AG04450 (cell line): ENCODE measurements around the gene WDR76. TPM values are rescaled to one million over a fixed set of nuclear protein-coding genes. Genes with fewer than 3 reads are reported as not detected.

ENCODE experiments used
- CTCF ChIA-PET: fragments of 300-600, 350-600 bp; formaldehyde crosslinking; extraction: SDS; loops from one replicate; lab custom pipeline; 2022; ENCODE audit warnings: antibody characterized with exemption, inconsistent platforms; lab: Charles Lee
- POLR2A ChIA-PET: fragments of 350-600 bp; formaldehyde crosslinking; extraction: SDS; loops from one replicate; lab custom pipeline; 2021; ENCODE audit warnings: antibody characterized with exemption, inconsistent platforms; lab: Yijun Ruan, JAX
- DNase-seq: peaks from one replicate; pipeline ENCODE4 v3.0.0-alpha.2; 2011; ENCODE audit warnings: low read depth, low spot score
- H3K27ac ChIP-seq: one replicate; pipeline ENCODE4 v1.5.1; 2012; ENCODE audit warnings: low read depth, low read length, control low read depth
- H3K27me3 ChIP-seq: one replicate; pipeline ENCODE4 v1.6.0; 2012; ENCODE audit warnings: low read length; ENCODE audit not compliant: control insufficient read depth, insufficient read depth
- H3K4me3 ChIP-seq: 2 replicates; pipeline ENCODE4 v1.5.1; 2011; ENCODE audit warnings: mild to moderate bottlenecking, low read depth, low read length, control low read depth
- H3K9me3 ChIP-seq: 2 replicates; pipeline ENCODE4 v1.5.1; 2012; ENCODE audit warnings: low read length; ENCODE audit not compliant: control insufficient read depth, insufficient read depth
- CTCF ChIP-seq: IDR thresholded peaks from 2 replicates; pipeline ENCODE4 v1.5.1; 2011; ENCODE audit warnings: low read depth, low read length, control low read depth, inconsistent platforms
- polyA plus RNA-seq: library from polyadenylated mRNA; depleted of rRNA; stranded (reverse); fragments of >200 nt; gene quantifications from 2 replicates; pipeline ENCODE4 v1.2.3, GENCODE V29; 2011

Gene WDR76
- polyA plus RNA-seq, 1 experiment = 6.7 TPM

DNA sequence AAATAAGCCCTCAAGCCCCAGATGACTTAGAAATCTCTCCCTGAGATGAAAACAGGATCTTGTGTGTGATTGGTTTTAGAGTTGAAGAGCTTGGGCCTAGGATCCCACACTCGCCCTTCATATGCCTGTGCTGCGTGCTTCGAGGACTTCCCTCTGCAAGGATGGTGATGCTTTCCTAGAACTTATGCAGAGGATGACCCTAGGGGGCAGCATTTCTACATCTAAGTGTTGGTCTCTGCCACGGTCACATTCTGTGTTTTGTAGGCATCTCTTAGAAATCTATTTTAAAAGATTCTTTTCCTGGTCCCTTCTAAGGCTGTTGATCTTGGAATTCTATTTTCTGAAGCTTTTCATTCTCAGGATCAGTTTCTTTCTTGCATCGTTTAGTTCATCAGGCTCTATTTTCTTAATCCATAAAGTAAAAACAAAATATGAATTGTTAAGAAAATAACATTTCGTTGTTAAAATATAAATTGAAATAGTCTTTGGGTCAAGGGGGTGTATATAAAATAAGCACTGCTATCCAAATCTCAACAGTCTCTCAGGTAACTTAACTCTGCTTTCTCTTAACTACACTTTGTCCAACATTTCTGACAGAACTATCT is 45.7 kb downstream of the WDR76 start:
- TF ChIP-seq CTCF = peak; percentile 80
- Histone ChIP-seq H3K4me3 (no peak overlapping the region), H3K27me3 (no peaks in the 10 kb centered on the region), H3K9me3 (no peaks in the 10 kb centered on the region), H3K27ac (no peak overlapping the region)
- ChIA-PET POLR2A (no interaction called here), CTCF (interaction anchor here (0.5 to 2.5 kb wide), 27 partner anchors 9 to 677 kb away, joined by 3 to 15 read pairs (median 4); partner anchors contain the start of genes CTDSPL2, EIF3J and SERF2)
- peak; percentile 51 for DNase-seq

DNA sequence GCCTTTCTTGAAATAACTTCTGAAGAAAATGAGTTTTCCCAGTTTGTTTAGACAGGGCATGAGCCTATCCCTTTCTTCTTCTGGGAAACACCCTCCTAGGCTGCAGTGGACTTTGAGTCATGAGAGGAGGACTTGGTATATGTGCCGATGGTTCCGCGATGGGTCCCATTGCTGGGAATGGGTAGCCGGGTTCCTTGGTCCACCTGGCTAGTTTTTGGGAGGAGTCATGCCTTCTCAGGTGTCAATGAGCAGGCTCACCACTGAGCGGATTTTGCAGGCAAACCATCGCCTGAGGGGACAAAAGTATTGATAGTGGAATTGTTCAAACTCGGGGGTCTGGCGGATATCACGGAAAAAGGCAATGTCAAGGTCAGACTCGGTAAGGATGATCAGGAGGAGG is 46.8 kb downstream of the WDR76 start:
- Histone ChIP-seq H3K9me3 (no peaks in the 10 kb centered on the region), H3K4me3 (no peak overlapping the region), H3K27me3 (no peaks in the 10 kb centered on the region), H3K27ac (no peak overlapping the region)
- ChIA-PET CTCF (interaction anchor here (1.1 to 2.4 kb wide), 3 partner anchors 14 to 346 kb away, joined by 5 to 15 read pairs (median 9); no protein-coding TSS in a partner anchor), POLR2A (no interaction called here)
- no peak for TF ChIP-seq CTCF
- no peak for DNase-seq

- no peak overlapping the region for H3K27ac ChIP-seq
- TF ChIP-seq CTCF = no peak
- no peak for DNase-seq
- H3K27me3 ChIP-seq = no peaks in the 10 kb centered on the region
- POLR2A ChIA-PET = no interaction called here
- H3K9me3 ChIP-seq = no peaks in the 10 kb centered on the region
- CTCF ChIA-PET = interaction anchor here (1.1 to 1.3 kb wide), 2 partner anchors 343 to 367 kb away, joined by 3 to 16 read pairs; no protein-coding TSS in a partner anchor
- no peak overlapping the region for H3K4me3 ChIP-seq
Observed at GRCh38 chr15:43876872-43877271, 50.1 kb downstream of the WDR76 start.

DNA sequence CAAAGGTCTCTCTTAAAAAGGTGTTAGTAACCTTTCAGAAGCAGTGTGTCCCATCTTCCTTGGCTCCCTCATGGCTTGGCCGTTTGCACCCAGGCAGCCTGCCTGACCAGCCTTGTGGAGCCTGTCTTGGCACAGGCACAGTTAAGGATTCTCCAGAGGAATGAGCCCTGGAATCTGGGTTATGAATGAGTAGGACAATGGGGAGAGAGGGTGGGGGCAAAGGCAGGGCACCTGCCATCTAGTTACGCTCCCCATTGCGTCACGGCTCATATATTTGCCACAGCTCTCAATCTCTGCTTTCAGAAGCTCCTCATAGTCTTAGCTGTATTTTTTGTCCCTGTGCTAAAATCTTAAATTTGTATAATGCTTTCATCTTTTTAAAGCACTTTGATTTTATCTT is 50.6 kb downstream of the WDR76 start:
- POLR2A ChIA-PET = interaction anchor here (0.6 kb wide), 1 partner anchor 11 kb away, joined by 9 read pairs; no protein-coding TSS in a partner anchor
- Histone ChIP-seq H3K27me3 (no peaks in the 10 kb centered on the region), H3K27ac (no peak overlapping the region), H3K9me3 (no peaks in the 10 kb centered on the region), H3K4me3 (no peak overlapping the region)
- no peak for TF ChIP-seq CTCF
- CTCF ChIA-PET = interaction anchor here (1.3 kb wide), 1 partner anchor 343 kb away, joined by 16 read pairs; no protein-coding TSS in a partner anchor
- no peak for DNase-seq

DNA sequence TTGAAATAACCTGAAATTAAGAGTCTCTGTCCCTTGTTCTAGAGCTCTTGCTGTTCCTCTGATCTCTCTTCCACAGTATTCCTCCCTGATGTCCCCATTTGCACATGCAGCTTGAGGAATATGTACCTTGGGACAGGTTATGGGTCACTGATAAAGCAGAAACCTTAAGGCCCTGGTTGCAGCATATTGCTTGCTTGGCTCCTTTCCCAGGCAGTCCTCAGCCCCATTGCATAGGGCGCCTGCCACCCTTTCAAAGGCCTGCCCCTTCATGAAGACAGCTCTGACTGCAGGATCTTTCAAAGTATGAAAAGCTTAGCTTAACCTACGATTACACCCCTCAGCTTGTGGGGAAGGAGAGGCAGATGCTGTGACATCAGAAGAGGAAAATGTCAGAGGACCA is 51.6 kb downstream of the WDR76 start:
- Histone ChIP-seq H3K27ac (no peak overlapping the region), H3K9me3 (no peaks in the 10 kb centered on the region), H3K4me3 (no peak overlapping the region), H3K27me3 (no peaks in the 10 kb centered on the region)
- no peak for DNase-seq
- ChIA-PET CTCF (interaction anchor here (0.6 kb wide), 1 partner anchor 182 kb away, joined by 4 read pairs; no protein-coding TSS in a partner anchor), POLR2A (interaction anchor here (0.7 kb wide), 2 partner anchors 321 to 585 kb away, joined by 6 to 7 read pairs; no protein-coding TSS in a partner anchor)
- TF ChIP-seq CTCF = no peak
